Adipocyte (in vitro differentiated cells): Measurements from ENCODE around the gene NEURL1.

Source experiments
- DNase-seq: peaks from one replicate; pipeline ENCODE4 v3.0.0-alpha.2; 2015; ENCODE audit warnings: low read depth
- H3K27me3 ChIP-seq: replicated peaks from 2 replicates; pipeline ENCODE4 v1.7.0; 2013; ENCODE audit warnings: mild to moderate bottlenecking, low read length, moderate library complexity; ENCODE audit not compliant: control insufficient read depth, insufficient read depth
- H3K36me3 ChIP-seq: 2 replicates; pipeline ENCODE4 v1.7.0; 2013; ENCODE audit warnings: low read length, mild to moderate bottlenecking, moderate library complexity; ENCODE audit not compliant: control insufficient read depth, insufficient read depth, severe bottlenecking
- H3K4me1 ChIP-seq: 2 replicates; pipeline ENCODE4 v1.7.0; 2013; ENCODE audit warnings: mild to moderate bottlenecking, low read length, moderate library complexity; ENCODE audit not compliant: control insufficient read depth, insufficient read depth
- H3K4me3 ChIP-seq: 2 replicates; pipeline ENCODE4 v1.7.0; 2013; ENCODE audit warnings: mild to moderate bottlenecking, low read length, moderate library complexity
- H3K9ac ChIP-seq: 2 replicates; pipeline ENCODE4 v1.7.0; 2013; ENCODE audit warnings: mild to moderate bottlenecking, low read length, moderate library complexity
- H3K9me3 ChIP-seq: 2 replicates; pipeline ENCODE4 v1.7.0; 2013; ENCODE audit warnings: mild to moderate bottlenecking, low read length, moderate library complexity; ENCODE audit not compliant: control insufficient read depth

Gene NEURL1

GRCh38 chr10:103641326-103641725 lies 147.8 kb downstream of the NEURL1 start:
- Histone ChIP-seq H3K9ac (peak overlapping the region; percentile 16), H3K4me3 (no peak overlapping the region), H3K9me3 (no peaks in the 10 kb centered on the region), H3K4me1 (peaks cover 79% of the 10 kb centered on the region), H3K36me3 (peaks cover 70% of the 10 kb centered on the region), H3K27me3 (no peaks in the 10 kb centered on the region)
- no peak for DNase-seq
